Measurements from ENCODE around the gene RBMS3.

- TF ChIP-seq POLR2A (IDR thresholded peaks at IDR 0.05; ENCODE audit: low read length) (no peak), GATA1 (IDR thresholded peaks at IDR 0.05; ENCODE audit: low read depth, low read length) (no peak)
Measured at GRCh38 chr3:29649815-29650547, 369.1 kb downstream of the RBMS3 start.

Measured in erythroblast (primary cell).